Measurements from ENCODE around the gene CHD6.

CHD6 gene

GRCh38 chr20:41440882-41441281, 177.3 kb downstream of the CHD6 start:
- H3K9ac ChIP-seq (ENCODE audit: insufficient read length, low read depth): no peak overlapping the region
- no peak overlapping the region for H3K4me3 ChIP-seq (ENCODE audit: insufficient read length, low read depth)
- no peaks in the 10 kb centered on the region for H3K27me3 ChIP-seq (ENCODE audit: insufficient read depth, insufficient read length)
- peaks cover 78% of the 10 kb centered on the region for H3K36me3 ChIP-seq (ENCODE audit: insufficient read depth, insufficient read length, low read length)
- H3K9me3 ChIP-seq (ENCODE audit: insufficient read depth, low read length): no peaks in the 10 kb centered on the region
- TF ChIP-seq SUZ12 (IDR thresholded peaks at IDR 0.05; ENCODE audit: extremely low read depth, insufficient read depth, insufficient read length) (no peak), ZNF274 (IDR thresholded peaks at IDR 0.05; ENCODE audit: low read depth, low read length) (no peak), YY1 (IDR thresholded peaks at IDR 0.05; ENCODE audit: insufficient read depth, insufficient read length) (no peak)
- no peak for DNase-seq (ENCODE audit: low read depth, low spot score)
- H3K4me1 ChIP-seq (ENCODE audit: insufficient read depth, insufficient read length): no peaks in the 10 kb centered on the region

GRCh38 chr20:41437836-41438235, 180.3 kb downstream of the CHD6 start:
- H3K27me3 ChIP-seq (ENCODE audit: insufficient read depth, insufficient read length): no peaks in the 10 kb centered on the region
- H3K9ac ChIP-seq (ENCODE audit: insufficient read length, low read depth): no peak overlapping the region
- H3K36me3 ChIP-seq (ENCODE audit: insufficient read depth, insufficient read length, low read length): peaks cover 51% of the 10 kb centered on the region
- no peaks in the 10 kb centered on the region for H3K9me3 ChIP-seq (ENCODE audit: insufficient read depth, low read length)
- H3K4me1 ChIP-seq (ENCODE audit: insufficient read depth, insufficient read length): no peaks in the 10 kb centered on the region
- DNase-seq (ENCODE audit: low read depth, low spot score): no peak
- TF ChIP-seq ZNF274 (IDR thresholded peaks at IDR 0.05; ENCODE audit: low read depth, low read length) (no peak), YY1 (IDR thresholded peaks at IDR 0.05; ENCODE audit: insufficient read depth, insufficient read length) (no peak), SUZ12 (IDR thresholded peaks at IDR 0.05; ENCODE audit: extremely low read depth, insufficient read depth, insufficient read length) (no peak)
- no peak overlapping the region for H3K4me3 ChIP-seq (ENCODE audit: insufficient read length, low read depth)

GRCh38 chr20:41436679-41437078, 181.5 kb downstream of the CHD6 start:
- no peak for DNase-seq (ENCODE audit: low read depth, low spot score)
- Histone ChIP-seq H3K4me3 (ENCODE audit: insufficient read length, low read depth) (no peak overlapping the region), H3K36me3 (ENCODE audit: insufficient read depth, insufficient read length, low read length) (peaks cover 43% of the 10 kb centered on the region), H3K27me3 (ENCODE audit: insufficient read depth, insufficient read length) (no peaks in the 10 kb centered on the region), H3K4me1 (ENCODE audit: insufficient read depth, insufficient read length) (no peaks in the 10 kb centered on the region), H3K9me3 (ENCODE audit: insufficient read depth, low read length) (no peaks in the 10 kb centered on the region), H3K9ac (ENCODE audit: insufficient read length, low read depth) (no peak overlapping the region)
- no peak for TF ChIP-seq ZNF274 (IDR thresholded peaks at IDR 0.05; ENCODE audit: low read depth, low read length)

GRCh38 chr20:41433203-41433602, 185.0 kb downstream of the CHD6 start:
- no peaks in the 10 kb centered on the region for H3K9me3 ChIP-seq (ENCODE audit: insufficient read depth, low read length)
- H3K36me3 ChIP-seq (ENCODE audit: insufficient read depth, insufficient read length, low read length): peaks cover 25% of the 10 kb centered on the region
- TF ChIP-seq ZNF274 (IDR thresholded peaks at IDR 0.05; ENCODE audit: low read depth, low read length) (no peak), YY1 (IDR thresholded peaks at IDR 0.05; ENCODE audit: insufficient read depth, insufficient read length) (no peak), SUZ12 (IDR thresholded peaks at IDR 0.05; ENCODE audit: extremely low read depth, insufficient read depth, insufficient read length) (no peak)
- H3K27me3 ChIP-seq (ENCODE audit: insufficient read depth, insufficient read length): no peaks in the 10 kb centered on the region
- no peaks in the 10 kb centered on the region for H3K4me1 ChIP-seq (ENCODE audit: insufficient read depth, insufficient read length)
- DNase-seq (ENCODE audit: low read depth, low spot score): no peak
- H3K9ac ChIP-seq (ENCODE audit: insufficient read length, low read depth): no peak overlapping the region
- no peak overlapping the region for H3K4me3 ChIP-seq (ENCODE audit: insufficient read length, low read depth)

- no peaks in the 10 kb centered on the region for H3K4me1 ChIP-seq (ENCODE audit: insufficient read depth, insufficient read length)
- H3K27me3 ChIP-seq (ENCODE audit: insufficient read depth, insufficient read length): no peaks in the 10 kb centered on the region
- no peak overlapping the region for H3K9ac ChIP-seq (ENCODE audit: insufficient read length, low read depth)
- no peak overlapping the region for H3K4me3 ChIP-seq (ENCODE audit: insufficient read length, low read depth)
- no peaks in the 10 kb centered on the region for H3K9me3 ChIP-seq (ENCODE audit: insufficient read depth, low read length)
- H3K36me3 ChIP-seq (ENCODE audit: insufficient read depth, insufficient read length, low read length): peaks cover 23% of the 10 kb centered on the region
- no peak for TF ChIP-seq ZNF274 (IDR thresholded peaks at IDR 0.05; ENCODE audit: low read depth, low read length)
- no peak for TF ChIP-seq YY1 (IDR thresholded peaks at IDR 0.05; ENCODE audit: insufficient read depth, insufficient read length)
- TF ChIP-seq SUZ12 (IDR thresholded peaks at IDR 0.05; ENCODE audit: extremely low read depth, insufficient read depth, insufficient read length): no peak
- no peak for DNase-seq (ENCODE audit: low read depth, low spot score)
Observed at GRCh38 chr20:41432746-41433145, 185.4 kb downstream of the CHD6 start.

- no peak overlapping the region for H3K4me3 ChIP-seq (ENCODE audit: insufficient read length, low read depth)
- peaks cover 24% of the 10 kb centered on the region for H3K36me3 ChIP-seq (ENCODE audit: insufficient read depth, insufficient read length, low read length)
- H3K4me1 ChIP-seq (ENCODE audit: insufficient read depth, insufficient read length): no peaks in the 10 kb centered on the region
- H3K27me3 ChIP-seq (ENCODE audit: insufficient read depth, insufficient read length): no peaks in the 10 kb centered on the region
- H3K9me3 ChIP-seq (ENCODE audit: insufficient read depth, low read length): no peaks in the 10 kb centered on the region
- no peak overlapping the region for H3K9ac ChIP-seq (ENCODE audit: insufficient read length, low read depth)
- DNase-seq (ENCODE audit: low read depth, low spot score): no peak
- no peak for TF ChIP-seq YY1 (IDR thresholded peaks at IDR 0.05; ENCODE audit: insufficient read depth, insufficient read length)
- TF ChIP-seq SUZ12 (IDR thresholded peaks at IDR 0.05; ENCODE audit: extremely low read depth, insufficient read depth, insufficient read length): no peak
- no peak for TF ChIP-seq ZNF274 (IDR thresholded peaks at IDR 0.05; ENCODE audit: low read depth, low read length)
Observed at GRCh38 chr20:41428285-41428684, 189.9 kb downstream of the CHD6 start.

GRCh38 chr20:41427833-41428232, 190.3 kb downstream of the CHD6 start:
- H3K4me3 ChIP-seq (ENCODE audit: insufficient read length, low read depth): no peak overlapping the region
- no peak for DNase-seq (ENCODE audit: low read depth, low spot score)
- H3K9me3 ChIP-seq (ENCODE audit: insufficient read depth, low read length): no peaks in the 10 kb centered on the region
- H3K27me3 ChIP-seq (ENCODE audit: insufficient read depth, insufficient read length): no peaks in the 10 kb centered on the region
- peaks cover 29% of the 10 kb centered on the region for H3K36me3 ChIP-seq (ENCODE audit: insufficient read depth, insufficient read length, low read length)
- TF ChIP-seq SUZ12 (IDR thresholded peaks at IDR 0.05; ENCODE audit: extremely low read depth, insufficient read depth, insufficient read length): no peak
- TF ChIP-seq YY1 (IDR thresholded peaks at IDR 0.05; ENCODE audit: insufficient read depth, insufficient read length): no peak
- TF ChIP-seq ZNF274 (IDR thresholded peaks at IDR 0.05; ENCODE audit: low read depth, low read length): no peak
- H3K9ac ChIP-seq (ENCODE audit: insufficient read length, low read depth): no peak overlapping the region
- H3K4me1 ChIP-seq (ENCODE audit: insufficient read depth, insufficient read length): no peaks in the 10 kb centered on the region

GRCh38 chr20:41426976-41427375, 191.2 kb downstream of the CHD6 start:
- no peaks in the 10 kb centered on the region for H3K27me3 ChIP-seq (ENCODE audit: insufficient read depth, insufficient read length)
- no peaks in the 10 kb centered on the region for H3K9me3 ChIP-seq (ENCODE audit: insufficient read depth, low read length)
- TF ChIP-seq YY1 (IDR thresholded peaks at IDR 0.05; ENCODE audit: insufficient read depth, insufficient read length): no peak
- TF ChIP-seq SUZ12 (IDR thresholded peaks at IDR 0.05; ENCODE audit: extremely low read depth, insufficient read depth, insufficient read length): no peak
- no peak for TF ChIP-seq ZNF274 (IDR thresholded peaks at IDR 0.05; ENCODE audit: low read depth, low read length)
- H3K9ac ChIP-seq (ENCODE audit: insufficient read length, low read depth): no peak overlapping the region
- H3K36me3 ChIP-seq (ENCODE audit: insufficient read depth, insufficient read length, low read length): peaks cover 36% of the 10 kb centered on the region
- H3K4me3 ChIP-seq (ENCODE audit: insufficient read length, low read depth): no peak overlapping the region
- no peaks in the 10 kb centered on the region for H3K4me1 ChIP-seq (ENCODE audit: insufficient read depth, insufficient read length)
- DNase-seq (ENCODE audit: low read depth, low spot score): no peak

Data from NT2/D1 (cell line).